HCT116 (cell line): ENCODE data around the gene GLDN.

Experiments
- CBX3 ChIP-seq: IDR thresholded peaks from 2 replicates; pipeline ENCODE4 v1.6.1; 2012; ENCODE audit warnings: low read depth
- CEBPB ChIP-seq: IDR thresholded peaks from 2 replicates; pipeline ENCODE4 v1.6.1; 2012; ENCODE audit warnings: low read depth
- CTCF ChIP-seq, 3 experiments: fragments of 200-600 bp in 1 of 3; sonication (generic) in 1 of 3; IDR thresholded peaks in 2 of 3; conservative IDR thresholded peaks in 1 of 3; 2 replicates each; pipeline ENCODE4 v1.5.1; 2012 to 2017; ENCODE audit warnings: low read depth in 2 of 3, low read length in 2 of 3, antibody characterized with exemption in 1 of 3, borderline replicate concordance in 1 of 3, control low read depth in 1 of 3, mild to moderate bottlenecking in 1 of 3, mixed read lengths in 1 of 3, mixed run types in 1 of 3, moderate library complexity in 1 of 3; ENCODE audit not compliant: insufficient read depth in 1 of 3
- EZH2phosphoT487 ChIP-seq: fragments of 200-600 bp; IDR thresholded peaks from 2 replicates; pipeline ENCODE4 v1.6.1; 2018; ENCODE audit warnings: antibody characterized with exemption, borderline replicate concordance
- FOSL1 ChIP-seq: IDR thresholded peaks from 2 replicates; pipeline ENCODE4 v1.6.1; 2012; ENCODE audit warnings: low read depth
- POLR2A ChIP-seq: IDR thresholded peaks from 2 replicates; pipeline ENCODE4 v1.7.0; 2011; ENCODE audit warnings: borderline replicate concordance; ENCODE audit not compliant: insufficient read depth, insufficient read length; ENCODE audit errors: extremely low read depth
- RAD21 ChIP-seq: IDR thresholded peaks from 2 replicates; pipeline ENCODE4 v1.6.1; 2012; ENCODE audit warnings: low read depth, mild to moderate bottlenecking
- REST ChIP-seq: IDR thresholded peaks from 2 replicates; pipeline ENCODE4 v1.6.1; 2012; ENCODE audit warnings: low read depth
- SIN3A ChIP-seq: IDR thresholded peaks from 2 replicates; pipeline ENCODE4 v1.6.1; 2012; ENCODE audit warnings: low read depth
- SRF ChIP-seq: IDR thresholded peaks from 2 replicates; pipeline ENCODE4 v1.6.1; 2012; ENCODE audit warnings: low read depth
- TCF7L2 ChIP-seq: IDR thresholded peaks from 2 replicates; pipeline ENCODE4 v1.7.0; 2011; ENCODE audit warnings: borderline replicate concordance, inconsistent platforms; ENCODE audit not compliant: insufficient read depth, insufficient read length; ENCODE audit errors: extremely low read depth
- YY1 ChIP-seq: IDR thresholded peaks from 2 replicates; pipeline ENCODE4 v1.6.1; 2011; ENCODE audit warnings: low read length, low read depth, moderate library complexity, mild to moderate bottlenecking; ENCODE audit not compliant: insufficient replicate concordance; ENCODE audit errors: extremely low read depth

- no peak for TF ChIP-seq CTCF (IDR thresholded peaks at IDR 0.05 in 2 of 3, conservative IDR thresholded peaks at IDR 0.05 in 1 of 3; ENCODE audit: borderline replicate concordance in 1 of 3, insufficient read depth in 1 of 3, low read depth in 2 of 3, low read length in 2 of 3)
- TF ChIP-seq CEBPB = no peak
- no peak for TF ChIP-seq POLR2A
- no peak for TF ChIP-seq SIN3A
- no peak for TF ChIP-seq FOSL1
- TF ChIP-seq REST = no peak
- no peak for TF ChIP-seq CBX3
- TF ChIP-seq EZH2phosphoT487 = no peak
- no peak for TF ChIP-seq RAD21
- TF ChIP-seq TCF7L2 = no peak
- TF ChIP-seq SRF = no peak
- no peak for TF ChIP-seq YY1
Measured at GRCh38 chr15:51414256-51414860, 72.9 kb downstream of the GLDN start.
